GM15510 (cell line): ENCODE data around the gene SLC35F3.

Source experiments
- POLR2A ChIP-seq: IDR thresholded peaks from 3 replicates; pipeline ENCODE4 v1.6.1; 2011; ENCODE audit warnings: borderline replicate concordance; ENCODE audit not compliant: insufficient read length; ENCODE audit errors: extremely low read depth

SLC35F3 gene

GRCh38 chr1:234217316-234217840, 312.9 kb downstream of the SLC35F3 start:
- no peak for TF ChIP-seq POLR2A

GRCh38 chr1:234218078-234218477, 313.6 kb downstream of the SLC35F3 start:
- no peak for TF ChIP-seq POLR2A

- no peak for TF ChIP-seq POLR2A
Observed at GRCh38 chr1:234219711-234220110, 315.2 kb downstream of the SLC35F3 start.

- TF ChIP-seq POLR2A = no peak
Observed at GRCh38 chr1:234221601-234222000, 317.1 kb downstream of the SLC35F3 start.

- no peak for TF ChIP-seq POLR2A
Observed at GRCh38 chr1:234222561-234223280, 318.2 kb downstream of the SLC35F3 start.

GRCh38 chr1:234226113-234226818, 321.8 kb downstream of the SLC35F3 start:
- TF ChIP-seq POLR2A = no peak

GRCh38 chr1:234226819-234227165, 322.3 kb downstream of the SLC35F3 start:
- no peak for TF ChIP-seq POLR2A

- no peak for TF ChIP-seq POLR2A
Observed at GRCh38 chr1:234229581-234230387, 325.3 kb downstream of the SLC35F3 start.

GRCh38 chr1:234230414-234230862, 326.0 kb downstream of the SLC35F3 start:
- no peak for TF ChIP-seq POLR2A

- no peak for TF ChIP-seq POLR2A
Observed at GRCh38 chr1:234231061-234231892, 326.8 kb downstream of the SLC35F3 start.

- TF ChIP-seq POLR2A = no peak
Observed at GRCh38 chr1:234231893-234232276, 327.4 kb downstream of the SLC35F3 start.

- TF ChIP-seq POLR2A = no peak
Observed at GRCh38 chr1:234234199-234234598, 329.7 kb downstream of the SLC35F3 start.

GRCh38 chr1:234235434-234235881, 331.0 kb downstream of the SLC35F3 start:
- no peak for TF ChIP-seq POLR2A

- TF ChIP-seq POLR2A = no peak
Observed at GRCh38 chr1:234237393-234237792, 332.9 kb downstream of the SLC35F3 start.

- no peak for TF ChIP-seq POLR2A
Observed at GRCh38 chr1:234238060-234238459, 333.6 kb downstream of the SLC35F3 start.

- TF ChIP-seq POLR2A = no peak
Observed at GRCh38 chr1:234239515-234239914, 335.0 kb downstream of the SLC35F3 start.
